Measurements from ENCODE around the gene IL1F10. TPM values are rescaled to one million over a fixed set of nuclear protein-coding genes. Genes with fewer than 3 reads are reported as not detected.

Gene IL1F10
- total and polyA plus RNA-seq, 2 of the 13 experiments (the other 11 are each of a cell fraction or from before 2014, with no cell fraction given): not detected

GRCh38 chr2:113088213-113088992 is 20.6 kb downstream of the IL1F10 start (continued):
- TF ChIP-seq ZNF281 (CRISPR knock-in tag; IDR thresholded peaks at IDR 0.05; ENCODE audit: borderline replicate concordance) (peak; percentile 56; the same call in 1 of the 2 replicates), ZSCAN9 (CRISPR knock-in tag; IDR thresholded peaks at IDR 0.05; ENCODE audit: borderline replicate concordance) (no peak), ARNT2 (CRISPR knock-in tag; IDR thresholded peaks at IDR 0.05; ENCODE audit: low read depth) (peak; percentile 66; the same call in 1 of the 2 replicates), ZNF614 (CRISPR knock-in tag; IDR thresholded peaks at IDR 0.05; ENCODE audit: borderline replicate concordance) (peak; percentile 69; the same call in 1 of the 2 replicates), NAIF1 (CRISPR knock-in tag; IDR thresholded peaks at IDR 0.05; ENCODE audit: borderline replicate concordance) (peak; percentile 74), YEATS2 (CRISPR knock-in tag; IDR thresholded peaks at IDR 0.05; ENCODE audit: borderline replicate concordance) (no peak), SIX4 (CRISPR knock-in tag; IDR thresholded peaks at IDR 0.05) (no peak), PREB (CRISPR knock-in tag; IDR thresholded peaks at IDR 0.05) (no peak), NONO (IDR thresholded peaks at IDR 0.05) (no peak), NONO (CRISPR knock-in tag; conservative IDR thresholded peaks at IDR 0.05) (peak; percentile 39; the same call in 1 of the 2 replicates)
- TF ChIP-seq, protein P1, sequence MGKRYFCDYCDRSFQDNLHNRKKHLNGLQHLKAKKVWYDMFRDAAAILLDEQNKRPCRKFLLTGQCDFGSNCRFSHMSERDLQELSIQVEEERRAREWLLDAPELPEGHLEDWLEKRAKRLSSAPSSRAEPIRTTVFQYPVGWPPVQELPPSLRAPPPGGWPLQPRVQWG (CRISPR knock-in tag; IDR thresholded peaks at IDR 0.05; ENCODE audit: borderline replicate concordance, low read depth): no peak
- TF ChIP-seq, protein P2, sequence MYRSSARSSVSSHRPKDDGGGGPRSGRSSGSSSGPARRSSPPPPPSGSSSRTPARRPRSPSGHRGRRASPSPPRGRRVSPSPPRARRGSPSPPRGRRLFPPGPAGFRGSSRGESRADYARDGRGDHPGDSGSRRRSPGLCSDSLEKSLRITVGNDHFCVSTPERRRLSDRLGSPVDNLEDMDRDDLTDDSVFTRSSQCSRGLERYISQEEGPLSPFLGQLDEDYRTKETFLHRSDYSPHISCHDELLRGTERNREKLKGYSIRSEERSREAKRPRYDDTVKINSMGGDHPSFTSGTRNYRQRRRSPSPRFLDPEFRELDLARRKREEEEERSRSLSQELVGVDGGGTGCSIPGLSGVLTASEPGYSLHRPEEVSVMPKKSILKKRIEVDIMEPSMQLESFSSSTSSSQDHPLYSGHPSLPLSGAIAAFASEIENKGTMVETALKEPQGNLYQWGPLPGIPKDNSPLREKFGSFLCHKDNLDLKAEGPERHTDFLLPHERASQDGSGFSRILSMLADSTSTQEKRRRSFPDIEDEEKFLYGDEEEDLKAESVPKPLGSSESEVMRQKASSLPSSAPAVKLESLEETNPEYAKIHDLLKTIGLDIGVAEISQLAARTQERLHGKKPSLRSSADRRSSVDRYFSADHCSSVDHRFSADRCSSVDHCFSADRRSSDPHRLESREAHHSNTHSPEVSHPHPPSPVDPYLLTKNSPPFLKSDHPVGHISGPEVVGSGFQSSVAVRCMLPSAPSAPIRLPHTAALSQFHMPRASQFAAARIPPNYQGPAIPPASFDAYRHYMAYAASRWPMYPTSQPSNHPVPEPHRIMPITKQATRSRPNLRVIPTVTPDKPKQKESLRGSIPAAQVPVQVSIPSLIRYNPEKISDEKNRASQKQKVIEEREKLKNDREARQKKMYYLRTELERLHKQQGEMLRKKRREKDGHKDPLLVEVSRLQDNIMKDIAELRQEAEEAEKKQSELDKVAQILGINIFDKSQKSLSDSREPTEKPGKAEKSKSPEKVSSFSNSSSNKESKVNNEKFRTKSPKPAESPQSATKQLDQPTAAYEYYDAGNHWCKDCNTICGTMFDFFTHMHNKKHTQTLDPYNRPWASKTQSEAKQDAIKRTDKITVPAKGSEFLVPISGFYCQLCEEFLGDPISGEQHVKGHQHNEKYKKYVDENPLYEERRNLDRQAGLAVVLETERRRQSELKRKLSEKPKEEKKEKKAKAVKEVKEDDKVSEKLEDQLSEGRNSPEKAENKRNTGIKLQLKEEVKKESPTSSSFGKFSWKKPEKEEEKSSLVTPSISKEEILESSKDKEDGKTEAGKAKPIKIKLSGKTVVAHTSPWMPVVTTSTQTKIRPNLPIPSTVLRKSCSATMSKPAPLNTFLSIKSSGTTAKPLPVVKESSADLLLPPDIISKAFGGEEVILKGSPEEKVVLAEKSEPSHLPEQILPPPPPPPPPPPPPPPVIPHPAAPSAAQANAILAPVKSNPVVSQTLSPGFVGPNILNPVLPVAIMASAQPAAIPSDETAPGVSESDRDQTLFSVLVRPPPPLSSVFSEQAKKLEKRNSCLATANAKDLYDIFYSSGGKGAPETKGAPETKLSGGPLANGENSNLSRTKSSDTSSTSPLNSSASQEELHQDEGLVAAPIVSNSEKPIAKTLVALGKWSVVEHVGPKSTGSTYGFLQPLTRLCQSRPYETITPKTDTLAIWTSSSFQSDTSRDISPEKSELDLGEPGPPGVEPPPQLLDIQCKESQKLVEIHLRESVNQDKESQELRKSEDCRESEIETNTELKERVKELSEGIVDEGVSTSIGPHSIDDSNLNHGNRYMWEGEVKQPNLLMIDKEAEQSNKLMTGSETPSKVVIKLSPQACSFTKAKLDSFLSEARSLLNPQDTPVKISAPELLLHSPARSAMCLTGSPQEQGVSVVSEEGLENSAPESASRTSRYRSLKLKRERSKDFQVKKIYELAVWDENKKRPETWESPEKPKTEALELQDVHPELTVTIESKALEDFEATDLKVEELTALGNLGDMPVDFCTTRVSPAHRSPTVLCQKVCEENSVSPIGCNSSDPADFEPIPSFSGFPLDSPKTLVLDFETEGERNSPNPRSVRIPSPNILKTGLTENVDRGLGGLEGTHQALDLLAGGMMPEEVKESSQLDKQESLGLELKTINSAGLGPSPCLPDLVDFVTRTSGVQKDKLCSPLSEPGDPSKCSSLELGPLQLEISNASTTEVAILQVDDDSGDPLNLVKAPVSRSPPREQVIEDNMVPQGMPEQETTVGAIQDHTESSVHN (CRISPR knock-in tag; IDR thresholded peaks at IDR 0.05): no peak

Data from HepG2 (cell line).